Tongue (tissue), 2 donors: ENCODE results near the gene ASAH2B. TPM values are rescaled to one million over a fixed set of nuclear protein-coding genes. Genes with fewer than 3 reads are reported as not detected.
"Not testable (repeated sequence)": the region's sequence is repeated elsewhere in the genome, so short reads cannot be mapped to it uniquely, and the experiment has no call there.

Experiments used
- DNase-seq: peaks from one replicate; pipeline ENCODE4 v3.0.0-alpha.2; 2015
- total RNA-seq: library from RNA; depleted of rRNA; stranded (reverse); fragments of >200 nt; gene quantifications from one replicate; pipeline ENCODE4 v1.2.3, GENCODE V29; 2014

Gene ASAH2B
- total RNA-seq = 2.1 TPM

DNA sequence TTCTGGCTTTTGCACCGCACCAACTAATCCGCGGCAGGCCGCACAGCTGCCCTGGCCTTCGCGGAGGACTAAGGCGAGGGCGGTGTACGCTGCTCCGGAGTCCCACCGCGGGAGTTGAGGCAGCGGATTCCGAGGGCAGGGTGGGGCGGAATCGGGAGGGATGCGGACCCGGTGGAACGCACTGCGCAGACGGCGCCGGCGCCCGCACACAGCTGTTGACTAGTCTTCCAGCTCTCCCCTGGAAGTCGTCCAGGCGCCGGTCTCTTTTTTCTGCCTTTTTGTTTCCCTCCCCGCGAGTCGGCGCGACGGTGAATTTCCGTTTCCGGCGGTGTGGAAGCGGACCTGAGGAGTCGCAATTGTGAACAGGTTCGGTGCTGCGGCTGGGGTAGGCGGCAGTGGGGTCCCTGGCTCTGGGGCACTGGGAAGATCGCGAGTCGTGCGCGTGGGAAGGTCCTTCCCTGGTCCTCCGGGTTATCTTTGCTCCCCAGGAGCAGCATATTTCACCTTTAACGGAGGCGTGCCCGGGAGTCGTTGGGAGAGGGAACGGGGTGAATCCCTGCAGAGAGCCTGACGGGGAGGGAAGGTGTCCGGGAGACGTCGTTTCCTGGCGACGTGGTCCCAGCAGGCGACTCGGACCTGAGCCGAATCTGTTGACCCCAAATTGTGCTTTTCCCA, at the start of gene ASAH2B:
ASAH2B (plus strand) TSS at position 319 of the 675 bp plus-strand sequence. CDS start 5,195 bp downstream, outside the sequence.
- peak; percentile 93 for DNase-seq

DNA sequence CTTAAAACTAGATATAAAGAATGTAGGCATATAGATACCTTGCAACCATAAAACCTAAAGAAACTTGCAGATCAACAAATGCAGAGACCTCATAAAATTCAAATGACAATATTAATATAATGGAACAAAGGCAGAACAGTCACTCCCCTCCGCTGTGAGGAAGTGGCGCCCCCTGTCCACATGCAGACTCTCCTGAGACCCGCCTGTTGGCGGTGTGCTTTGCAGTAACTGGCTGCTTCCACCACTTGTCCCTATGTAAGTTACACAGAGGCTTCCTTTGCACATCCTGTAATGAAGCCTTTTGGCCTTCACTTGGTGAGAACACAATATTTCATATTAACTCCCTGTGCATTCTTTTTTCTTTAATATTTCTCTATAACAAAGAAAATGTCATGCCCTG, 41.9 kb upstream of the ASAH2B start:
- DNase-seq = not testable (repeated sequence)

DNA sequence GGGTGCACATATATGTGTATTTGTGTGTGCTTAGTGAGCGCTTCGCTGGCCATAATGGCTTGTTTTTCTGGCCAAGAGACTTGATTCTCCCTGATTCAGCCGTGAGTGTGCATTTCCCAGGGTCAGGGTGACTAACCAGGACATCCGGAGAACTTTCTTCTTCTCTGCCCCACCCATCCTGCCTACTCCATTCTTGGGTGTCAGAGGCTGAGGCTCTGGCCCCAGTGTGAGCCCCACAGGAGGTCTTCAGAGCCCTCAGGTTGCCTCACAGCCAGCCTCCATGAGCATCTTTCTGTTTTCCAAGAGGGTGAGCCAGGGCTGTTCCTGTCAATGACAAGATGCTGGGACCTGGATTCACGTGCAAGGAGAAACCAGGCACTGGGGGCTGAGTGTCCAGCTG, 37.8 kb upstream of the ASAH2B start:
- not testable (repeated sequence) for DNase-seq

DNA sequence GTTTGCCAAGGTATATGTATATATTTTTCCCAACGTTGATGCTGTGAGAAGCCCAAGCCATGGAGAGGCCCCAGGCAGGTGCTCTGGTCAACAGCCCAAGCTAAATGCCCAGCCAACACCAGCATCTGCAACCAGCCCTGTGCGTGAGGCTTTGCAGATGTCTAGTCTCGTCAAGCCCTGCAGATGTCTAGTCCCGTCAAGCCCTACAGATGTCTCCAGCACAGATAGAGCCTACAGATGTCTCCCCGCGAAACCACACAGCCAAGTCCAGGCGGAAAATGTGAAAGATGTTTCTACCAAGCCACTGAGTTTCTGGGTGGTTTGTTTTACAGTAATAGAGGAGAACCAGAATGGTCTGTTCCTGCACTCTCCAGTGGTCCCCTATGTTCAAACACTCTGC, 36.7 kb upstream of the ASAH2B start:
- peak; percentile 57 for DNase-seq

DNA sequence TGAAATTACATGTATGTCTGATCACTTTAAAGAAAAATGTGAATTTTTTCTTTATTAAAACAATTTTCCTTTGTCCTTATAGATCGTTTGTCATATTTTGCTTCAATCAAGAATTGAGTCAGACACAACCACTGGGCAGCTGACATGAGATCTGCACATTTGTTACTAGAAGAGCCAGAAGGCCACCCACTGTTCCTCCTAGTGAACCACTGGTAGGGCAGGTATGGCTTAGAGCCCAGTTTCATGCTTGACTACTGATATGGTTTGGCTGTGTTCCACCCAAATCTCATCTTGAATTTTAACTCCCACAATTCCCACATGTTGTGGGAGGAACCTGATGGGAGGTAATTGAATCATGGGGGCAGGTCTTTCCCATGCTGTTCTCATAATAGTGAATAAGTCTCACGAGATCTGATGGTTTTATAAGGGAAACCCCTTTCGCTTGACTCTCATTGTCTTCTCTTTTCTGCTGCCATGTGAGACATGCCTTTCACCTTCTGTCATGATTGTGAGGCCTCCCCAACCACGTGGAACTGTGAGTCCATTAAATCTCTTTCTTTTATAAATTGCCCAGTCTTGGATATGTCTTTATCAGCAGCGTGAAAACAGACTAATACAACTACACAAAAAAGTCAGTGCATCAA, 35.2 kb upstream of the ASAH2B start:
- DNase-seq = peak; percentile 3

DNA sequence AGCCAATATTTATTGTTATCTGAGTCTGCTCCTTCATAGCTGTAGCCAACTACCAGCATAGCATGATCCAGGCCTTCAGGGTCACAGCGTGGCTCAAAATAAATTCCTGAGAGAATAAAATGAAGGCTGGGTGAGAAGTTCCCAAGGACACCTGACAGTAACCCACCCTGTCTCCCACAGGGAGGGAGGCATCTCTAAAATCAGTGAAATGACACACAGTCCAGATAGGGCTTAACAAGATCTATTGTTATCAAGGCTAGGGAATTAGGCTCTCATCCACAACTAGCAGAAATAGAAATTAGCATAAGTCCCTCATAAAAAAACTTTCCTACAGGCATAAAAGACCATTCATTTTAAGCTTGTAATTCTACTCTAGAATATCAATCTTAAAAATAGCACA, 33.7 kb upstream of the ASAH2B start:
- not testable (repeated sequence) for DNase-seq

DNA sequence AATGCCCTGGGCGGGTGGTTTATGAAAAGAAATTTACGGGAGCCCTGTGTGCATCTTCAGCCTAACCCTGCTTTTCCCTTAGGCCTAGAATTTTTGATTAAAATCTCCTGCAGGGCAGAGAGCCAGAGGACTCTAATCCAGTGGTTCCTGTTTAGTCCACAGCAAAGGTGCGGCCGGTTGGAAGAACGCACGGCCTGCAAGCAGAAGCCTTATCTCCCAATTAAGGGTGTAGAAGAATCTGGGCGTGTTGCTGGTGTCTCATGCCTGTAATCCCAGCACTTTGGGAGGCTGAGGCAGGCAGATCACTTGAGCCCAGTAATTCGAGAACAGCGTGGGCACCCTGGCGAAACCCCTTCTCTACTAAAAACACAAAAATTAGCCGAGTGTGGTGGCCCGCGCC, 29.5 kb upstream of the ASAH2B start:
- not testable (repeated sequence) for DNase-seq

DNA sequence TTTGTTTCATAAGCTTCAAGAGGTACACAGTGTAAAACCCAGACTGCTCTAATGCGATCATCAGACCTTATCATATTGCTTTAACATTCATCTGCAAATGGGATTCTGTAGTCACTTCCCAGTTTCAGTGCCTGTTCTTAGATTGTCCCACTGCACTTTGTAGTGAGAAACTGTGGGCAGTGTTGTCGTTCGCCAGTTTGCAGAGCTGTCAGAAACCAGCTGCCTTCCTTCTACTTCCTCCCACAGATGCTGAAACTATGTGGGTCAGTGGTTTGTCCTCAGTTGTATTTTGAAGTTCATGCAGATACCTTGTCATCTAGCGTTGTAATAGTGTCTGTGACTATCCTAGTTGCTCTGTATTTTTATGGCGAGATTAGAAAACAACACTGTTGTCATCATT, 15.9 kb upstream of the ASAH2B start:
- not testable (repeated sequence) for DNase-seq

DNA sequence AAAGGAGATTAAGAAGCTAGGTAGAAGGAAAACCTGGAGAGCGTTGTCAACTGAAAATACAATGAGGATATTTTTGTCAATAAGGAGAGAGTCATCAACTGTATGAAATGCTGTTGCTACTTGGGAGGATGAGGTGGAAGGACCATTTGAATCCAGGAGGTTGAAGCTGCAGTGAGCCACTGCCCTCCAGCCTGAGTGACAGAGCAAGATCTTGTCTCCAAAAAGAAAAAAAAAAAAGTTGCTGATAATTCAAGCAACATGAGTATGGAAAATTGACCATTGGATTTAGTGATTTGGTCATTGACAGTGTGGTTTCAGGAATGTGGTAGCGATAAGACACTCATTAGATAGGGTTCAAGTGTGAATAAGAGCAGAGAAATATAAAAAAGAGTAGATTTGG, 11.6 kb upstream of the ASAH2B start:
- not testable (repeated sequence) for DNase-seq

DNA sequence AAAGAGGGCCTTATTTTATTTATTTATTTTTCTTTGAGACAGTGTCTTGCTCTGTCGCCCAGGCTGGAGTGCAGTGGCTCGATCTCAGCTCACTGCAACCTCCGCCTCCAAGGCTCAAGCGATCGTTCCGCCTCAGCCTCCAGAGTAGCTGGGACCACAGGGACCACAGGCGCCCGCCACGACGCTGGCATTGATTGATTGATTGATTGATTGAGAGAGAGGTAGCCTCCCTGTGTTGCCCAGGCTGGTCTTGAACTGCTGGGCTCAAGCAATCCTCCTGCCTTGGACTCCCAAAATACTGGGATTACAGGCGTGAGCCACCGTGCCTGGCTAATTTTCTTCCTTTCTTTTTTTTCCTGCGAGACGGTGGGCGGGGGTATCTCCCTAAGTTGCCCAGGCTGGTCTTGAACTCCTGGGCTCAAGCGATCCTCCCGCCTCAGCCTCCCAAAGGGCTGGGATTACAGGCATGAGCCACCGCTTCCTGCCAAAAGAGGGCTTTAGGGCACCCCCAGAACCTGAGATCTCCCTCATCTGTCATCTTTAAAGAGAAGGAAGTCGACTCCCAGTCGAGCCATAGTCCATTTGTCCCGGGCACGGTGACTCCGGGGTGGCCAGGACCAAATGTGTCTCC, 634 bp upstream of the ASAH2B start:
- not testable (repeated sequence) for DNase-seq

DNA sequence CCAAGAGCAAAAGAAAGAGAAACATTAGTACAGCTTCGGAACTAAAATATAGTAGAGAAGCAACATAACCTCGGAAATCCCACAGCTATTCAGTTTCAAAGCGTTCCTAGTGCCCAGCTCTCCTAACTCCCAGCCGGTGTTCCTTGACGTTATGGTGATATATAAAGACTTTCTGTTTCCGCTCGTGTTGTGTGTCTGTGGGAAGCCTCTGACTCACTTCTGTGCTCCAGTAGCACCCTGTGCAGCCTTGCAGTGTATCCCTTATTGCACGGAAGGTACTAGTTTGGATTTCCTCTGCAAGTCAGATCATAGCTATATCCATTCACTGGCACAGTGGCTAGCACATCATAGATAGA, 535 bp downstream of the ASAH2B start:
- peak; percentile 58 for DNase-seq

DNA sequence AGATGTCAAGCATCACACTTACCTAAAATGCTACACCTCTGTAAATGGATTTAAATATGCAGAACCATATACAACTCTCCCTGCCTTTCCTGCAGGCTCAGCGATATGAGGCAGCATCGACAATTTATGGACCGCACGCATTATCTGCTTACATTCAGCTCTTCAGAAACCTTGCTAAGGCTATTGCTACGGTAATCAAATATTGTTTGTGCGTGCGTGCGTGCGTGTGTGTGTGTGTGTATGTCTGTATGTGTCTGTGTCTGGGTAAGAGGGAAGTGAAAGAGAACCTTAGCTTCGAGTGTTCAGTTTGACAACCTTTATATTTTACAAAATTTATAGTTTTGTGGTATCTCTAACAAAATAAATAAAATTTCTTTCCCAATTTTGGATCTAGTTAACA, 3.1 kb downstream of the ASAH2B start:
- DNase-seq = not testable (repeated sequence)

DNA sequence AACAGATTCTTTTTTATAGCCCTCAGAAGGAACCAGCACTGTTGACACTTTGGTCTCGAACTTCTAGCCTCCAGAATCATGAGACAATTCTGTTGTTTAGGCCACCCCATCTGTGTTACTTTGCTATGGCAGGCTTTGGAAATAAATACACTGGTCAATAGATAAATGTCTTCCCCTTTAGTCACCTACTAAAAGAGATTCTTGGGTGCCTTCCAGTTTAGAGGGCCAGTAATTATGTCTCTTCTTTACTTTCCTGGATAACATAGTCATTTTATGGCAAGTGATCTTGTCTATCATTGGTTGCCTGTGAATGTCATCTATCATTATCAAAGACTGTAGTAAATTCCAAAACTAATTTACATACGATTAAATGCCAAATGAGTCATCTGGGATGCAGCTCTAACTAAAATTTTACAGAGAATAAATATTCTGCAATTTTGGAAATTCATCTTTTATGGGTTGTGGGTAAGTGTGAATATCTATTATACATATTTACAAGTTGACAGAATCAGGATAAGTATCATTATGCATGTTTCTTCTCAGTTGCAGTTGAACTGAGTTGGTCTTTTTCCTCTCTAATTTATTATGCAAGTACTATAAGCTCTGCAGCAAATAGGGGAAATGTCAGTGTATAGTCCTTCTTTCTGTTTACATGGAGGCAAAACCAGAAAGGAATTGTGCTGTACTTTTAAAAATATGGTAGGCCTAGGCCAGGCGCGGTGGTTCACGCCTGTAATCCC, 27.2 kb downstream of the ASAH2B start:
- DNase-seq = not testable (repeated sequence)

DNA sequence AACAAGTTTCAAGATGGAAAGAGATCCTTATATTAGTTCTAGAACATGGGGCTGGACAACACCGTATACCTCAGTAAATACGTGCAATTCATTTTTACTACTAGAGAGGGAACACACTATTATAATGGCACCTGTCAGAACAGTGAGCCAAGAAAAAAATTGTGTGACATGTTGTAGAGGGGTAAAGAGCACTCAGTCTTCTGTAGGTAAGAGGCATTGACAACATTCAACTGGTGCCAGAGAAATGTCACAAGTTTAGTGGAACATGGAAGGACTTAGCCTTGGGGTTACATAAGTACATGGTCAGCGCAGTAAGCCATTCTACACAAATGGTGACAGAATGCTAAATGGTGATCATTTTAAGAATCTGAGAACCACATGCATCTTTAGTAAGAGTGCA, 32.3 kb downstream of the ASAH2B start:
- DNase-seq = not testable (repeated sequence)

DNA sequence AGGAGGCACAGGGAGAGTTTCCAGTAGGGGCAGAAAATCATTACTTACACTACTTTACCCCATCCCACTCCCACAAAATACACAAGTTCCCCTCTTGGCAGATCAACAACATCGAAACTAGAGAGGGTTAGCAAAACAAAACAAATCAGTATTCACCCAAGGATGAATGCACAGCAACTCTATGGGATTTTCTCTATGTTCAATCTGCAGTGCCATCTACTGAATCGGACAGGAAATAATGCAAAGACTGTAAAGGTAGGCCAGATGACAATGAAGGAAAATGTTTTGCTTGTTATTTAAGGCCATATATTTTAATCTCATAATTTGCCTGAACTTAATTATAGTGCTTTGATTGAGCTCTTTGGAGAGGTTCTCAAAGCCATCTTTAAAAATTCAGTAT, 35.1 kb downstream of the ASAH2B start:
- DNase-seq = not testable (repeated sequence)

DNA sequence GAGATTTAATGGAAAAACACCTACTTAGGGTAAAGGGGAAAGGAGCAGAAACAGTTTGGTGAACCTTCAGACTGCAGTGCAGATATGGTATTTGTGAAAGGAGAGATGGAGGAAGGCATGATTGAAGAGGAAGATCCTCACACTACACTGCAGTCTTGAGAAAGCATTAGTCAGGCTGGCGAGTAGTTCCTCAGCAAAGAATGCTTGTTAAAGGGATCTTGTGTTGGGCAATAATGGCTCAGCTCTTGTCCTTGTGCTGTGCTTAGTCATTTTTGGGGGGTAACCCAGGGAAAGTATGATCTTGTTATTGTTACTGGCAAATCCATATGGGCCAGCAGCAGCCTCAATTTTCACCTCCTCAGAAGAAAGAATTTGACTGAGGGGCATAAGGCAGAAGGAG, 40.3 kb downstream of the ASAH2B start:
- DNase-seq = not testable (repeated sequence)

DNA sequence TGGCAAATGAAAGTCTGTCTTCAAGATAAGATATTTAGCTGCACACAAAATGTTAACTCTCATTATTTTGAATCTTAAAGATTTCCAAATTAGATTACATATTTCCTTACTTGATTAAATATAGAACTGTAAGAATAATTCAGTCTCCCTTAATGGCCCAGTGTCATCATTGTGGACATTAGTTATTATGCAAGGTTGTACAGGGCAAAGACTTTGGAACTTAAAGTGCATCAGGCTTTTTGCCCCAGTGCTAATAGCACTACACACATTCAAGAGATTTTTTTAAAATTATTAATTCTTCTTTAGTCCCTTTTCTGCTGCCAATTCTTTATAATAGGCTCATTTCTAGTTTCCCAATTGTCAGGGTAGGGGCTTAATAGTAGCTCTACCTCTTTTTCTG, 42.3 kb downstream of the ASAH2B start:
- DNase-seq = not testable (repeated sequence)

DNA sequence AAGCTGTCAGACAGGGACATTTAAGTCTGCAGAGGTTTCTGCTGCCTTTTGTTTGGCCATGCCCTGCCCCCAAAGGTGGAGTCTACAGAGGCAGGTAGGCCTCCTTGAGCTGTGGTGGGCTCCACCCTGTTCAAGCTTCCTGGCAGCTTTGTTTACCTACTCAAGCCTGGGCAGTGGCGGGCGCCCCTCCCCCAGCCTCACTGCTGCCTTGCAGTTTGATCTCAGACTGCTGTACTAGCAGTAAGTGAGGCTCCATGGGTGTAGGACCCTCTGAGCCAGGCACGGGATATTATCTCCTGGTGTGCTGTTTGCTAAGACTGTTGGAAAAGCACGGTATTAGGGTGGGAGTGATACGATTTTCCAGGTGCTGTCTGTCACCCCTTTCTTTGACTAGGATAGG, 48.2 kb downstream of the ASAH2B start:
- DNase-seq = not testable (repeated sequence)

DNA sequence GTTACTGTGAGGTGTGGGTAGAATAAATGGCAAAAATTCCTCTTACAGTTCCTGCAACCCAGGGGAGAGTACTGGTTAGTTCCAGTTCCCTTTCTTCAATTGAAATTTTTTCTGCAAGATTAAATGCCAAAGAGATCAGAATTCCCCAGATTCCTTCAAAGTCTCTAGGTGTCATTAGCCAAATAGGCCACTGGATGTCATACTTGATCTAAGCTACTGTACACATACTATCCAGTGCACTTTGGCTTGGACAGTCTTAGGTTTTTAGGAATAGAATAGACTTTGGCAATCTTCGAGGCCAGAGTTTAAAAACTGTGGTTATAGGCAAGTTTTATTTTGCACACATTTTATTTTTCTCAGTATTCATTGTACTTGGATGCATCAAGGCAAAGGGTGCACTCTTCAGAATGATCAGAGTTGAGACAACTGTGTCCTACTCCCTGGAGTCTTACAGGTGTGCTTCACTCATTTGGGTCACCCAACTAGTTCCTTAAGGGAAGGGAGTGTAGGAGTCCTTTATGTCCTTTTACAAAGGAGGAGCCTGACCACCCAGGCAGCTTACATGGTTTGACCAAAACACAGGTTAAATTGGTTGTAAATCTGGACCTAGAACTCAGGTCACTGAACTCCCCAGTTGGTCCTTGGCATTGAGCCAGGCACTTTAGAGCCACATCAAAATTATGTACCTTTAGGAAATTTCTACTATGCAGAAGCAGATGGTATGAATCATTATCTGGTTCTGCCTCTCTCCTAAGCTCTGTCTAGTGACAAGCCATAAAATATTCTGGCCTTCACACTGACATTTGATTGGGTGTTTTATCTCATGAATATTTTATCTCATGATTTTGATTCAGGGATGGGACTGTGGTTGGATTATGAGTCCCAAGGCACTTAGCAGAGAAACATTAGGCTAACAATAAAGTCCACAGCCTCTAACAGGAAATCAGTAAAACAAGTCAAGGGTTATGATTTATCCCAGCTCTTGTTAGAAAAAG, 49.5 kb downstream of the ASAH2B start:
- no peak for DNase-seq

DNA sequence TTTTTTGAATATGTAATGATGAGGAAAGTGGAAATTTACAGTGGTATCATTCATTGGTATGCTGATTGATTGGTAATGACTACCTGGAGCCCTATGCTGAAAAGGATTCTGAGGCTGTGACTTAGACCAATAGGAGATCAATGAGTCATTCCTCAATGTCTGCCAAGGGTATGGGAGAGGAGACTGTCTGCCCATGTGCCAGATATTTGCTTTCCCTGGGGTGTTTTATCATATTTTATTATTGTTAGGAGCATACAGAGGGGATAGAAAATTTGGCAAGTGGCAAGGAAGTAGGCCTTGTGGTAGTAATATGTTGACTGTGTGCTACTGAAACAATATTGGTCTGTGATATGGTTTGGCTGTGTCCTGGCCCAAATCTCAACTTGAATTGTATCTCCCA, 54.8 kb downstream of the ASAH2B start:
- no peak for DNase-seq

DNA sequence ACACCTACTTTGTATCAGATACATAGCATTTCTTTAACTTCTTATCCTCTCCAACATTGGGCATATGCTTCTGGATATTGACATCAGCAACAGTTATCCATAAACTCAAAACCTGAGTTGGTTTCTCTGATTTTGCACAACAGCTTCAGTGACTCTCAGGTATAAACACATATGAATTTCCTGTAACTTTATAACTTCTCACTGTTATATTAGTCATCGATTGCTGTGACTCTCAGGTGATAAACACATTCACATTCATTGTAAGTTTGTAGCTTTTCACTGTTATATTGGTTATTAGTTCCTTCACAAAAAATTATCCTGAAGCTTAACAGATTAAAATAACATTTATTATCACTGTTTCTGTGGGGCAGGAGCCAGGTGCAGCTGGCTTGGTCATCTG, 57.0 kb downstream of the ASAH2B start:
- DNase-seq = no peak

DNA sequence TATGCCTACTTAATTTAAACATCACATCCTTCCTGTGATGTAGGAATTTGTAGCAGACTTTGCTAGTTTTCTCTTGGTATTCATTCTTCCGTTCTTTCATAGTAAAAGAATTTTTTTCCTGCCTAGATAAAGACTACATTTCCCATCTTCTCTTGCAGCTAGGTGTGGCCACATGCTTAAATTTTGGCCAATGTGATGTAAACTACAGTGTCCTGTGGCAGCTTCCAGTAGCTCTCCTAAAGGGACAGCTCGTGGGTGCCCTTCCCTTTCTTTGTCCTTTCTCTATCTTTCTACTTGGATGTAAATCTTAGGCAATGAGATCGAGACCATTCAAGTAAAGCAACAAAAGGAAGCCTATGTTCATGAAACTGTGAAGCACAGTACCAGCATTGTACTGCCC, 58.6 kb downstream of the ASAH2B start:
- no peak for DNase-seq
